H1 (cell line): Measurements from ENCODE around the gene SUGP2.

ENCODE experiments used
- CTCF ChIP-seq, 3 experiments: IDR thresholded peaks; 1 replicate in 2 of 3; 2 replicates in 1 of 3; pipeline versions ENCODE4 v1.5.1 to v1.6.1; 2011; ENCODE audit warnings: low read length in 3 of 3, mild to moderate bottlenecking in 3 of 3, inconsistent platforms in 2 of 3, low read depth in 1 of 3, moderate library complexity in 1 of 3; ENCODE audit not compliant: insufficient read depth in 1 of 3; ENCODE audit errors: control extremely low read depth in 1 of 3
- EGR1 ChIP-seq: IDR thresholded peaks from 2 replicates; pipeline ENCODE4 v1.6.1; 2011; ENCODE audit warnings: low read depth, low read length, borderline replicate concordance
- EZH2 ChIP-seq: fragments of 200-600 bp; sonication (generic); IDR thresholded peaks from 2 replicates; pipeline ENCODE4 v1.7.1; 2012; ENCODE audit warnings: low read depth, mild to moderate bottlenecking, moderate library complexity, low read length, inconsistent platforms; ENCODE audit not compliant: severe bottlenecking
- JUND ChIP-seq: IDR thresholded peaks from 2 replicates; pipeline ENCODE4 v1.6.1; 2011; ENCODE audit warnings: mild to moderate bottlenecking, improper control_type of control experiment, low read length
- MAFK ChIP-seq: IDR thresholded peaks from 2 replicates; pipeline ENCODE4 v1.6.1; 2012; ENCODE audit warnings: low read depth, mild to moderate bottlenecking, improper control_type of control experiment, low read length
- POLR2A ChIP-seq, 2 experiments: IDR thresholded peaks; 1 replicate in 1 of 2; 2 replicates in 1 of 2; pipeline ENCODE4 v1.6.1; 2011; ENCODE audit warnings: low read depth in 2 of 2, low read length in 2 of 2, mild to moderate bottlenecking in 2 of 2; ENCODE audit errors: control extremely low read depth in 1 of 2
- RBBP5 ChIP-seq: IDR thresholded peaks from 2 replicates; pipeline ENCODE4 v1.7.1; 2012; ENCODE audit warnings: low read depth, mild to moderate bottlenecking, inconsistent platforms, low read length, moderate library complexity, borderline replicate concordance
- SP2 ChIP-seq: IDR thresholded peaks from 2 replicates; pipeline ENCODE4 v1.6.1; 2012; ENCODE audit warnings: mild to moderate bottlenecking, low read length, inconsistent platforms
- SRF ChIP-seq: IDR thresholded peaks from 2 replicates; pipeline ENCODE4 v1.6.1; 2011; ENCODE audit warnings: mild to moderate bottlenecking, low read depth, low read length, moderate library complexity
- TAF1 ChIP-seq: IDR thresholded peaks from 2 replicates; pipeline ENCODE4 v1.6.1; 2011; ENCODE audit warnings: mild to moderate bottlenecking, low read depth, low read length
- TAF7 ChIP-seq: optimal IDR thresholded peaks from 2 replicates; pipeline ENCODE3; 2011; ENCODE audit warnings: low read depth, mild to moderate bottlenecking, inconsistent platforms, low read length, moderate library complexity, borderline replicate concordance
- USF2 ChIP-seq: IDR thresholded peaks from 2 replicates; pipeline ENCODE4 v1.6.1; 2011; ENCODE audit warnings: low read length, improper control_type of control experiment

GRCh38 chr19:18985257-18985656, 48.1 kb downstream of the SUGP2 start:
- TF ChIP-seq TAF1 (no peak), CTCF (IDR thresholded peaks at IDR 0.05; ENCODE audit: control extremely low read depth in 1 of 3, insufficient read depth in 1 of 3, low read depth in 1 of 3, low read length in 3 of 3) (no peak), SP2 (no peak), EZH2 (no peak), POLR2A (IDR thresholded peaks at IDR 0.05; ENCODE audit: control extremely low read depth in 1 of 2, low read depth in 2 of 2, low read length in 2 of 2) (no peak), USF2 (no peak), JUND (no peak), TAF7 (no peak), MAFK (no peak), EGR1 (no peak), RBBP5 (no peak), SRF (no peak)
